Raji (cell line): Measurements from ENCODE around the gene TYROBP.

Experiments
- POLR2A ChIP-seq: IDR thresholded peaks from 2 replicates; pipeline ENCODE4 v1.6.1; 2011; ENCODE audit warnings: low read depth, low read length, control low read depth; ENCODE audit not compliant: insufficient read depth

Gene TYROBP

DNA sequence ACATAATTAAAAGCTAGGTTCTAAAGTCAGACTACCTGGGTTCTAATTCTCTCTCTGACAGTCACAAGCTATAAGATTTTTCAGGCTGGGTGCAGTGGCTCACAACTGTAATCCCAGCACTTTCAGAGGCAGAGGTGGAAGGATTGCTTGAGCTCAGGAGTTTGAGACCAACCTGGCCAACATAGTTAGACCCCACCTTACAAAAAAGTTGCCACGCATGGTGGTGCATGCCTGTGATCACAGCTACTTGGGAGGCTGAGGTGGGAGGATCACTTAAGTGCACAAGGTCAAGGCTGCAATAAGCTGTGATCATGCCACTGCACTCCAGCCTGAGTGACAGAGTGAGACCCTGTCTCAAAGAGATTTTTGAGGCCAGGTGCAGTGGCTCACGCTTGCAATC is 13.8 kb downstream of the TYROBP start:
- no peak for TF ChIP-seq POLR2A

DNA sequence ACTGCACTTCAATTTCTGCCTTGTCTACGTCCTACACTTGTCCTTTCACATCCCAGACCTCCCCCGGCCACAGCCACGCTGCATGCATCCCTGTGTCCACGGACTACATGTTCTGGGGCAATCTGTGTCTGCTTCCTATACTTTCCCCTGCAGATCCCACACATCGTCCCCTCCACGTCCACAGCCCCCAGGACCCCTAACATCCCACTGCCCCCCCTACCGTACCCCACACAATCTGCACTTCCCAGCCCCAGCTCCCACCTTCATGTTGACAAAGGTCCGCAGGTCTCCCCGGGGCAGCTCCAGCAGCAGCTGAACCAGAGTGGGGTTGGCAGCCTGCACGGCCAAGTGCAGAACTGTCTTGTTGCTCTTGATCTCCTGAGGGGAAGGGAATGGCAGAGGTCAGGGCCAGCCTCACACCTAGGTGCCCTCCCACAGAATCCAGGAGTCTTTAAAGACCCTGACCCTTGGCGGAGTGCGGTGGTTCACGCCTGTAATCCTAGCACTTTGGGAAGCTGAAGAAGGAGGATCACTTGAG is 17.9 kb downstream of the TYROBP start:
- no peak for TF ChIP-seq POLR2A

DNA sequence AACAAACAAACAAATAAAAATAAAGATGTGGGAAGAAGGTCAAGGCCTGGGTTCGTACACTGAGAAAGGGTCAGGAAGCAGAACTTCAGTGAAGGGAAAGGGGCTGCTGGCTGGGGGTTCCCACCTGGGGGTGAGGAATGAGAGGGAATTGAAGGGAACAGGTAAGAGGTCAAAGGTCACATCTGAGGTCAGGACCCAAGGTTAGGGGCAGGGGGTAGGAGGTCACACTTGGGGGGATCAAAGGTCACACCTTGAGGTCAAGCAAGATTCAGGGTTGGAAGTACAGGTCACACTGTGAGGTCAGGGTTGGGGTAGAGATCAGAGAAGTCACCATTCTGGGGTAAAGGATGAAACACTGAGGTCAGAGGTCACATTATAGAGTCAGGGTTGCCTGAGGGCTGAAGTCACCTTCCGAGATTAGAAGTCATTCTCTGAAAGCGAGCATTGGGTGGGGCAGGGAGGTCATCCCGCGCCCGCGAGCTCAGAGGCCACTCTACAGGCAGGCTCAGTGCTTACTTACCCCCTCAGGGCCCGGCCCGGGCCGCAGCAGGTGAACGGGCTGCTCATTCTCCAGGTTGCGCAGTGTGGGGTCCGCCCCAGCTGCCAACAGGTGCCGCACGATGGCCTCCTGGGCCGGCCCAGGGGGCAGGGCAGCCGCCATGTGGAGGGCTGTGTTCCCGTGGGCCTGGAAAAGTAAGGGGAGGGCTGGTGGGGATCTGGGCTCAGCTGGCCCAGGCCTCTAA is 18.6 kb downstream of the TYROBP start:
- TF ChIP-seq POLR2A: no peak

DNA sequence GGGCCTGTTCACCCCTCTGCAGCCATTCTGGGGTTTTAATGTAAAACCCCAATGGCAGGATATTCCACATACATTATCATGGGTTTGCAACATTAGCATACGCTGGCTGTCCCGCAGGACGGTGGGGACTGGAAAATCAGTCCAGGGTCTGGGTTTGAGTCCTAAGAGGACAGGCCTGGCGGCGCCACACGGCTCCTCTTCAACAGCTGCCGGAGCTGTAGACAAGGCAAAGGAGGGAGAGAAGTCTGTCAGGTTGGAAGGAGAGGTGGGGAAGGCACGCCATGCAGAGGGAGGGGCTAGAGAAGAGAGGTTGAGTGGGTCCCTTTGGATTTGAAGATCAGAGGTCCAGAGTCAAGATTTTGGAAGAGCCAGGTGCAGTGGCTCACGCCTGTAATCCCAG is 19.7 kb downstream of the TYROBP start:
- TF ChIP-seq POLR2A: no peak

DNA sequence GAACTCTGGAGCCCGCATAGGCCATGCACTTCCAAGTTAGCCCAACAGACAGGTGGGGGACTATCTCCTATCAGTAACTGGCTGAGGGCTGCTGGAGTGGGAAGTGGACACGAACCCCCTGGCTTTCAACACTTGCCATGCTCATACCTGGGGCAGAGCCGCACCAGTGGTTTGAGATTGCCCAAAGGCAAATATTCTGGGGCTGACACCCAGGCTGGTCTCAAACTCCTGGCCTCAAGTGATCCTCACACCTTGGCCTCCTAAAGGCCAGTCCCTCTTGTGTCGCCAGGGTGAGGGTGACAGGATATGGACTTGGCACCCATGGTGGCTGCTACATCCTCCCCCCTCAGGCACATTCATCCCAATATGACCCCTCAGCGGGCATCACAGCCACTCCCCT is 20.9 kb downstream of the TYROBP start:
- TF ChIP-seq POLR2A: no peak

DNA sequence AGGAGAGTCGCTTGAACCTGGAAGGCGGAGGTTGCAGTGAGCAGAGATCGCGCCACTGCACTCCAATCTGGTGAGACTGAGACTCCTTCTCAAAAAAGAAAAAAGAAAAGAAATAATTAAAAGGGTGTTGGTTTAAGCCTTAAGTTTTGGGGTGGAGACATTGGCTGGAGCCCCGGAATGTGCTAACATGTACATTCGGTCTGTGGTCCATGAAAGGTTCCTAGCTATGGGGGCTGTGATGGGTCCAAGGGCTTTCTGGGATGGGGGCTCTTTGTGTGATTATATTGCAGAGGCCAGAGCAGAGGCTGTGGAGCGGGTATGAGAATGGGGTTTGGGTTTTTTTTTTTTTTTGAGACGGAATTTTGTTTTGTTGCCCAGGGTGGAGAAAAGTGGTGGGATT is 22.2 kb downstream of the TYROBP start:
- no peak for TF ChIP-seq POLR2A

DNA sequence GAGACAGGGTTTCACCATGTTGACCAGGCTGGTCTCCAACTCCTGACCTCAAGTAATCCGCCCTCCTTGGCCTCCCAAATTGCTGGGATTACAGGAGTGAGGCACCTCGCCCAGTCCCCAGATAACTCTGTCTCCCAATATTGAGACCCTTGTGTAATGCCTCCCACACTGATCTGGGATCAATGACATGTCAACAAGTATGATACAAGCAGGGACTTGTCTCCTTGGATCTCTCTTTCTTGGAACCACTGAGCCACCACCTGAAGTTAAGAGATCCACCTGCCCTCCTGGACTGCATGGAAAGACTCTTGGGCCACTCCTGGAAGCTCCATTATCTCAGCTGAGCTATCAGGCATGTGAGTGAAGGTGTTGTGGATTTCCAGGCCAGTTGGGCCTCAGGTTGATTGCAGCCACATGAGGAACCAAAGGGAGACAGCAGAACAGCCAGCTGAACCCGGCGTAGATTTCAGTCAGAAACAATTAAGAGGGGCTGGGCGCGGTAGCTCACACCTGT is 22.8 kb downstream of the TYROBP start:
- 0 out of 2 replicates have a peak, but pooled peaks have one; percentile 15 for TF ChIP-seq POLR2A

DNA sequence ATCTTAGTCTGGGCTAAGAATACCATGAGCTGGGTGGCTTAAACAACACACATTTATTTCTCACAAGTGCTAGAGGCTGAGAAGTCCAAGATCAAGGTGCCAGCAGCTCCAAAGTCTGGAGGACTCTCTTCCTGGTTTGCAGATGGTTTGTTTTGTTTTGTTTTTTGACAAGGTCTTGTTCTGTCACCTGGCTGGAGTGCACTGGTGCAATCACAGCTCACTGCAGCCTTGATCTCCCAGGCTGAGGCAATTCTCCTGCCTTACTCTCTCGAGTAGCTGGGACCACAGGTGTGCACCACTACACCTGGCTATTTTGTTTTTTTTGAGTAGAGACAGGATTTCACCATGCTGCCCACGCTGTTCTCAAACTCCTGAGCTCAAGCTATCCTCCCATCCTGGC is 24.2 kb downstream of the TYROBP start:
- peak; percentile 24; the same call in 1 of the 2 replicates for TF ChIP-seq POLR2A

DNA sequence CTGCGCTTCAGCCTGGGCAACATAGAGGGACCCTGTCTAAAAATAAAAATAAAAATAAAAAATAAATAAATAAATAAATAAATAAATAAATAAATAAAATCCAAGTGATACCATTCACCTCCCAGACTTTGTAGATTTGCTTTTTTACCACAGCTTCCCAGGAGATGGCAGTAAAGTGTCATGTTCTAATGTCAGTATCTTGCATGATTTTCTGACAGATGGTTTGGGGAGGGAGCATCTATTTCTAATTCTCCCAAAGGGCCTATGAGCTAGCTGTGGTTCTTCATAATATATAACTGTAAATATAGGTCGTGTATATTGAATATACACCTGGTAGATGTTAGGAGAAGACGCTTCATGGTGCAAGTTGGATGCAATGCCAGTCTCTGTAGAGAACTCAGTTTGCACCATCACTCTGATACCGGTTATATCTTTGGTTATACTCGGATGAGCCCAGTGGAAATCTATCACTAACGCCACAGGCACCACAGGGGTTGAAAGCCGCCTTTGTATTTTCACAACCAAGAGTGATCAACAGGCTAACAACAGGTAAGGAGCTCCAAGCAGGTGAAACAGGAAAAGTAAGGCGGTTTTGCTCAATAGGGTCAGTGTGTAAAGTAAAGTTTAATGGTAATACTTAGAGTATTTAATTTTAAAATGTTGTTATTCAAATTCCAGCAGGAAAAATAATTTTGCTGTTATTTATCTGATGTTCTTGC is 25.8 kb downstream of the TYROBP start:
- no peak for TF ChIP-seq POLR2A

DNA sequence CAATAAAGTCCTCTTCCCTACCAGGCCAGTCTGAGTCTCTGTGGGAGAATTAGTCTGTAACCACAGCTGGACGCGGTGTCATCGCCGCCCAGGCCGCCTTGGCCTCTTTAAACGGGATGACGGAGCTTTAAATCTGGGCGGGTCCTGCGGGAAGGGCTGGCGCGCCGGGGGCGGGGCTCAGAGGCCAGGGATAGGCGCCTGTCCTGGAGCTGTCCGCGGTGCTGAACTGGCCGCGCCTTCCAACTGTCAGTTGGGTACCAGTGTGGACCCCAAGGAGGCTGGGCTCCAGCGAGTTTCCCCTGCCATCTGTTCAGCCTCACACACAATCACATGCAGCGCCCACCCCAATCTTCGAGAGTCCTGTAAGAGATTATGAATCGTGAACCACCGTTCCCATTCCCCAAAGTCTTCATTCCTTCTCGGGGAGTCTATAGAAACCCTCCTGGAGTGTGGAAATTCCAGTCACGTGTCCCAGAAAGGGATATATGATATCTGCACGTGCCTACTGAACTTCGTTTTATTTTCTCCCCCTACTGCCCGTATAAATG is 28.3 kb downstream of the TYROBP start:
- no peak for TF ChIP-seq POLR2A

DNA sequence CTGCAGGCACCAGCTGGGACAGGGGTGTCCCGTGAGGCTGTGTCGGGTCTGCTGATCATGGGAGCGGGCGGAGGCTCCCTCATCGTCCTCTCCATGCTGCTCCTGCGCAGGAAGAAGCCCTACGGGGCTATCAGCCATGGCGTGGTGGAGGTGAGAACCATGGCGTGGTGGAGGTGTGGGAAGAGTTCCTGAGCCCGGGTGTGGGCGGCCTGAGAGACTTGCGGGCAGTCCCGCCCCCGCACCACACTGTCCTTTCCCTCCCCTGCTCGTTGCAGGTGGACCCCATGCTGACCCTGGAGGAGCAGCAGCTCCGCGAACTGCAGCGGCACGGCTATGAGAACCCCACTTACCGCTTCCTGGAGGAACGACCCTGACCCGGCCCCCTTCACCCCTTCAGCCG is 29.0 kb downstream of the TYROBP start:
- TF ChIP-seq POLR2A: no peak

DNA sequence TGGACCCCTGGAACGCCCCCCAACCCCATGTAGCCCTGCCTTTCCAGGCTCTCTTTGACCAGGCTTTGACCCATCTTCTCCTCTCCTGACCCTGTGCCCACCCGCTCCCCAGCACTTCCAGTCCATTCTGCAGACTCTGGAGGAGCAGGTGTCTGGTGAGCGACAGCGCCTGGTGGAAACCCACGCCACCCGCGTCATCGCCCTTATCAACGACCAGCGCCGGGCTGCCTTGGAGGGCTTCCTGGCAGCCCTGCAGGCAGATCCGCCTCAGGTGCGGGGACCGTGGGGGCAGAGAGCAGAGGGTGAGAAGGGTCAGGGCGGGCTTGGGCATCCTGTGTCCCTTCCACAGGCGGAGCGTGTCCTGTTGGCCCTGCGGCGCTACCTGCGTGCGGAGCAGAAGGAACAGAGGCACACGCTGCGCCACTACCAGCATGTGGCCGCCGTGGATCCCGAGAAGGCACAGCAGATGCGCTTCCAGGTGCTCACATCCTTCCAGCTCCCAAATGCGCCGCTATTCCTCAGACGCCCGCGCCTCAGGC is 33.6 kb downstream of the TYROBP start:
- TF ChIP-seq POLR2A: no peak

DNA sequence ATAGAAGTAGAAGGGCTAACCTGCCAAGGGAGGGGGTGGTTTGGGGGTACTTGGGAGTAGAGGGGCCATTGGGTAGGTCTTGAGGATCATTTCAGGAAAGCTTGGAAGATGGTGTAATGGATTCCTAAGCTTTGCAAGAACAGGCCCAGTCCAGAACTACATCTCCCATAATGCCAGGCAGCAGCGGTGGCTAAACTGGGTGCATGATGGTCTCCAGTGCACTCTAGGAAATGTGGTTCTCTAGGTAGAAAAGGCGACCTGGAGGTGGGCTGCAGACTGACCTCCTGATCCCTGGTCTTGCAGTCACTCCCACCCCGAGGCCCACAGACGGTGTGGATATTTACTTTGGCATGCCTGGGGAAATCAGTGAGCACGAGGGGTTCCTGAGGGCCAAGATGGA is 35.9 kb downstream of the TYROBP start:
- TF ChIP-seq POLR2A: no peak

DNA sequence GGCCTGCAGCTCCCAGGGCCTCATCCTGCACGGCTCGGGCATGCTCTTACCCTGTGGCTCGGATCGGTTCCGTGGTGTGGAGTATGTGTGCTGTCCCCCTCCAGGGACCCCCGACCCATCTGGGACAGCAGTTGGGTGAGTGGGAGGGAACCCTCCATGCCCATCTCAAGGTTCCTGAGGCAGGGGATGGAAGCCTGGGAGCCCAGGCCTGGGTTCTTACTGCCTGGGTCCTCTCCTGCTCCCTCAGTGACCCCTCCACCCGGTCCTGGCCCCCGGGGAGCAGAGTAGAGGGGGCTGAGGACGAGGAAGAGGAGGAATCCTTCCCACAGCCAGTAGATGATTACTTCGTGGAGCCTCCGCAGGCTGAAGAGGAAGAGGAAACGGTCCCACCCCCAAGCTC is 36.5 kb downstream of the TYROBP start:
- no peak for TF ChIP-seq POLR2A

DNA sequence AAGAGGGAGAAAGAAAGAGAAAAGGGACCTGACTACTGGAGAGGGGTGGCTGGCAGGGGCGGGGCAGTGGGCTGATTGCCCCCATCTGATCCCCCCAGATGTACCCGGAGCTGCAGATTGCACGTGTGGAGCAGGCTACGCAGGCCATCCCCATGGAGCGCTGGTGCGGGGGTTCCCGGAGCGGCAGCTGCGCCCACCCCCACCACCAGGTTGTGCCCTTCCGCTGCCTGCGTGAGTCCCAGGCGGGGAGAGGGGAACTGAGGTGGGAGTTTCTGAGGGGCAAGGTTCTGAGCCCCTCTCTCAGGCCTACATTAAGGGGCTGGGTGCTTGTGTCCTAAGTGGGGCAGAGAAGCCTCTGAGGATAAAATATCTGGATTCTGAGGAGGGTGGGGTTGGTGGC is 37.3 kb downstream of the TYROBP start:
- no peak for TF ChIP-seq POLR2A
